Endodermal cell (in vitro differentiated cells): Measurements from ENCODE around the gene SLC46A3. TPM values are rescaled to one million over a fixed set of nuclear protein-coding genes. Genes with fewer than 3 reads are reported as not detected.
A peak's percentile ranks its signal among the peaks of the same experiment; 100 is the strongest.
"Not testable (repeated sequence)": the region's sequence is repeated elsewhere in the genome, so short reads cannot be mapped to it uniquely, and the experiment has no call there.

ENCODE experiments used
- DNase-seq: peaks from one replicate; pipeline ENCODE4 v3.0.0-alpha.2; 2017
- H3K27ac ChIP-seq: 2 replicates; pipeline ENCODE4 v1.5.1; 2013; ENCODE audit warnings: mild to moderate bottlenecking, low read depth, low read length, moderate library complexity
- H3K27me3 ChIP-seq: 2 replicates; pipeline ENCODE4 v1.6.1; 2013; ENCODE audit warnings: mild to moderate bottlenecking, low read length, moderate library complexity; ENCODE audit not compliant: insufficient read depth, control insufficient read depth, poor library complexity, severe bottlenecking
- H3K36me3 ChIP-seq: 2 replicates; pipeline ENCODE4 v1.7.0; 2013; ENCODE audit warnings: mild to moderate bottlenecking, low read length, moderate library complexity; ENCODE audit not compliant: control insufficient read depth, insufficient read depth
- H3K4me1 ChIP-seq: one replicate; pipeline ENCODE4 v1.7.0; 2013; ENCODE audit warnings: low read length; ENCODE audit not compliant: control insufficient read depth, insufficient read depth
- H3K4me3 ChIP-seq: 2 replicates; pipeline ENCODE4 v1.5.1; 2013; ENCODE audit warnings: mild to moderate bottlenecking, low read length, moderate library complexity
- H3K9ac ChIP-seq: 2 replicates; pipeline ENCODE4 v1.6.1; 2013; ENCODE audit warnings: mild to moderate bottlenecking, low read length, moderate library complexity; ENCODE audit not compliant: poor library complexity, severe bottlenecking; ENCODE audit errors: extremely low read depth
- H3K9me3 ChIP-seq: 2 replicates; pipeline ENCODE4 v1.6.1; 2013; ENCODE audit warnings: mild to moderate bottlenecking, low read length, moderate library complexity; ENCODE audit not compliant: control insufficient read depth
- H3K27ac Mint-ChIP-seq: 2 replicates; pipeline ENCODE4 v1.8.0; 2020; ENCODE audit warnings: mixed read lengths
- H3K27me3 Mint-ChIP-seq: 2 replicates; pipeline ENCODE4 v1.8.0; 2021; ENCODE audit warnings: mild to moderate bottlenecking, mixed read lengths; ENCODE audit not compliant: insufficient read depth
- H3K36me3 Mint-ChIP-seq: 2 replicates; pipeline ENCODE4 v1.8.0; 2020; ENCODE audit warnings: low read depth, mixed read lengths
- H3K4me1 Mint-ChIP-seq: 2 replicates; pipeline ENCODE4 v1.8.0; 2020; ENCODE audit warnings: mixed read lengths
- H3K4me3 Mint-ChIP-seq: 2 replicates; pipeline ENCODE4 v1.8.0; 2020; ENCODE audit warnings: mild to moderate bottlenecking, moderate library complexity, mixed read lengths
- H3K9me3 Mint-ChIP-seq: 2 replicates; pipeline ENCODE4 v1.8.0; 2020; ENCODE audit warnings: mild to moderate bottlenecking, mixed read lengths
- WGBS, 2 experiments: methylation state at CpG; one replicate each; pipeline versions ENCODE4 v1.1.5 to v1.1.7; 2013; ENCODE audit warnings: missing lambda C conversion rate in 2 of 2, mixed read lengths in 1 of 2; ENCODE audit not compliant: insufficient coverage in 1 of 2, insufficient read length in 1 of 2; 5-methylcytosine and 5-hydroxymethylcytosine counted together
- total RNA-seq, 2 donors: library from RNA; stranded (reverse); fragmentation: NEBNext Ultra II Directional in 1 of 2; extraction: Animal tissue kit (Norgen Biotek cat#: 25700) in 1 of 2; gene quantifications; 2 replicates in 1 of 2; 3 replicates in 1 of 2; pipeline ENCODE4 v1.2.1, GENCODE V29; 2021
- TF ChIP-seq, protein P1 (sequence below): fragments of 200-600 bp; sonication (generic); conservative IDR thresholded peaks from 2 replicates; pipeline ENCODE4 v1.5.0; 2021; ENCODE audit warnings: antibody characterized with exemption, mild to moderate bottlenecking

SLC46A3 gene
- total RNA-seq, 2 donors from 2014 or later, result 1.8 to 2.9 TPM

DNA sequence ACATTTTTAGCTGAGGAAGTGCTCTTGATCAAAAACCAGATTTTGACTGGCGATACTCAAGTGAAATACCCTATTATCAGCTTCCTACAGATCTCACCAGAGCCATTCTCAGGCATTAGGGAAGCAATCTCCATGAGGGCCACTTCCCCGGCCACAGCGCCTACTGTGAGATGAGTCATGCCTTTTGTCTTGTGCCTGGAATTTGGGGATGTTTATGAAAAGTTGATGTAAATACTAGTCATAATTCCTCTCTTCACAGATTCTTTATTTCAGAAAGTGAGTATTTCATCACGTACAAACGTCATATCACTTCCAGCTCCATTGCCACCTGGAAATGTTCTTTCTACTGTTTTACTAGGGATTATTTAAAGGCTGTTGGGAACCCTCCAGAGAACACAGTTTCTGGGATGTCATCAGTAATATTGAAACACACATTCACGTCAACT, 25.3 kb upstream of the SLC46A3 start:
- Histone ChIP-seq H3K27me3 (no peaks in the 10 kb centered on the region), H3K4me1 (no peaks in the 10 kb centered on the region), H3K27ac (no peak overlapping the region), H3K4me3 (no peak overlapping the region), H3K9ac (no peak overlapping the region), H3K36me3 (no peaks in the 10 kb centered on the region), H3K9me3 (no peaks in the 10 kb centered on the region)
- TF ChIP-seq, protein P1, sequence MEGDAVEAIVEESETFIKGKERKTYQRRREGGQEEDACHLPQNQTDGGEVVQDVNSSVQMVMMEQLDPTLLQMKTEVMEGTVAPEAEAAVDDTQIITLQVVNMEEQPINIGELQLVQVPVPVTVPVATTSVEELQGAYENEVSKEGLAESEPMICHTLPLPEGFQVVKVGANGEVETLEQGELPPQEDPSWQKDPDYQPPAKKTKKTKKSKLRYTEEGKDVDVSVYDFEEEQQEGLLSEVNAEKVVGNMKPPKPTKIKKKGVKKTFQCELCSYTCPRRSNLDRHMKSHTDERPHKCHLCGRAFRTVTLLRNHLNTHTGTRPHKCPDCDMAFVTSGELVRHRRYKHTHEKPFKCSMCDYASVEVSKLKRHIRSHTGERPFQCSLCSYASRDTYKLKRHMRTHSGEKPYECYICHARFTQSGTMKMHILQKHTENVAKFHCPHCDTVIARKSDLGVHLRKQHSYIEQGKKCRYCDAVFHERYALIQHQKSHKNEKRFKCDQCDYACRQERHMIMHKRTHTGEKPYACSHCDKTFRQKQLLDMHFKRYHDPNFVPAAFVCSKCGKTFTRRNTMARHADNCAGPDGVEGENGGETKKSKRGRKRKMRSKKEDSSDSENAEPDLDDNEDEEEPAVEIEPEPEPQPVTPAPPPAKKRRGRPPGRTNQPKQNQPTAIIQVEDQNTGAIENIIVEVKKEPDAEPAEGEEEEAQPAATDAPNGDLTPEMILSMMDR, result no peak
- peaks cover 6% of the 10 kb centered on the region for H3K27me3 Mint-ChIP-seq
- H3K36me3 Mint-ChIP-seq, result no peaks in the 10 kb centered on the region
- peaks cover 2% of the 10 kb centered on the region for H3K9me3 Mint-ChIP-seq
- peak; percentile 85 for DNase-seq
- peak overlapping the region; percentile 69 for H3K27ac Mint-ChIP-seq
- H3K4me1 Mint-ChIP-seq, result peaks cover 25% of the 10 kb centered on the region
- no peak overlapping the region for H3K4me3 Mint-ChIP-seq
- WGBS, 2 experiments, result 35% methylated on average over 3 to 5 of the region's 6 CpGs

DNA sequence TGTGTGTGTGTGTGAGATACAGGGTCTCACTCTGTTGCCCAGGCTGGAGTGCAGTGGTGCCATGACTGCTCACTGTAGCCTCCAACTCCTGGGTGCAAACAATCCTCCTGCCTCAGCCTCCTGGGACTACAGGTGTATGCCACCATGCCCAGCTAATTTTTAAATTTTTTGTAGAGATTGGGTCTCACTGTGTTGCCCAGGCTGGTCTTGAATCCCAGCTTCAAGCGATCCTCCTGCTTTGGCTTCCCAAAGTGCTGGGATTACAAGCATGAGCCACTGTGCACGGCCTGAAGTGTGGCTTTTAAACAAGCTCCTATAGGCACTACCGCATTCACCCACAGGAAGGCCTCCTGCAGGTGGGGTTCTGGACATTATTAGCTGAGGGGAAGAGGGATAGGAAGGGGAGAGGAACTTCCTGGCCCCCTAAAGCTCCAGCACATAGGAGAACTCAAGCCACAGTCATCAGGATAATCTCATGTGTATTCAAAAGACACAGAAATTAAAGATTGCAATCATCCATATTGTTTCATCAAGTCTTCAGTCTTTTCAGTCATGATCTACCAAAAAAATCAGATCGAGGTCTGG, 24.8 kb upstream of the SLC46A3 start:
- Histone ChIP-seq H3K4me1 (no peaks in the 10 kb centered on the region), H3K36me3 (no peaks in the 10 kb centered on the region), H3K27ac (no peak overlapping the region), H3K9me3 (no peaks in the 10 kb centered on the region), H3K27me3 (no peaks in the 10 kb centered on the region), H3K4me3 (no peak overlapping the region), H3K9ac (no peak overlapping the region)
- H3K27me3 Mint-ChIP-seq, result peaks cover 6% of the 10 kb centered on the region
- no peak overlapping the region for H3K4me3 Mint-ChIP-seq
- peak overlapping the region; percentile 69 for H3K27ac Mint-ChIP-seq
- H3K9me3 Mint-ChIP-seq, result no peaks in the 10 kb centered on the region
- 73 to 90% methylated on average over 2 to 4 of the region's 4 CpGs for WGBS, 2 experiments
- TF ChIP-seq, protein P1, result no peak
- peaks cover 25% of the 10 kb centered on the region for H3K4me1 Mint-ChIP-seq
- no peaks in the 10 kb centered on the region for H3K36me3 Mint-ChIP-seq
- peak; percentile 52 for DNase-seq

DNA sequence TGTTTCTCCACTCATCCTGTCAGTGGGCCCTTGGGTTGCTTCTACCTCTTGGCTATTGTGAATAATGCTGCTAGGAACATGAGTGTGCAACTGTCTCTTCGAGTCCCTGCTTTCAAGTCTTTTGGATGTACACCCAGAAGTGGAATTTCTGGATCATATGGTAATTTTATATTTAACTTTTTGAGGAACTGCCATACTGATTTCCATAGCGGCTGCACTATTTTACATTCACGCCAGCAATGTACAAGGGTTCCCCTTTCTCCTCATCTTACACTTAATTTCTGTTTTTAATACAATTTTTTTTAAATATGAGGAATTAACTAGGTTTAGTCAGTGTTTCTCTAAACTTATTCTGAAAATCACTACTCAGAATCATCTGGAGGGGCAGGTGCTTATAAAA, 24.2 kb upstream of the SLC46A3 start:
- Histone ChIP-seq H3K36me3 (no peaks in the 10 kb centered on the region), H3K4me1 (no peaks in the 10 kb centered on the region), H3K4me3 (no peak overlapping the region), H3K27ac (no peak overlapping the region), H3K9me3 (no peaks in the 10 kb centered on the region), H3K9ac (no peak overlapping the region), H3K27me3 (no peaks in the 10 kb centered on the region)
- Mint-ChIP-seq H3K27me3 (peaks cover 6% of the 10 kb centered on the region), H3K27ac (no peak overlapping the region), H3K9me3 (no peaks in the 10 kb centered on the region), H3K36me3 (no peaks in the 10 kb centered on the region), H3K4me1 (peaks cover 25% of the 10 kb centered on the region), H3K4me3 (no peak overlapping the region)
- no peak for DNase-seq
- TF ChIP-seq, protein P1, result no peak
- WGBS, 2 experiments, result 91% methylated on average over 3 of the region's 3 CpGs; no CpG with 5 or more reads in 1 of the 2 experiments

DNA sequence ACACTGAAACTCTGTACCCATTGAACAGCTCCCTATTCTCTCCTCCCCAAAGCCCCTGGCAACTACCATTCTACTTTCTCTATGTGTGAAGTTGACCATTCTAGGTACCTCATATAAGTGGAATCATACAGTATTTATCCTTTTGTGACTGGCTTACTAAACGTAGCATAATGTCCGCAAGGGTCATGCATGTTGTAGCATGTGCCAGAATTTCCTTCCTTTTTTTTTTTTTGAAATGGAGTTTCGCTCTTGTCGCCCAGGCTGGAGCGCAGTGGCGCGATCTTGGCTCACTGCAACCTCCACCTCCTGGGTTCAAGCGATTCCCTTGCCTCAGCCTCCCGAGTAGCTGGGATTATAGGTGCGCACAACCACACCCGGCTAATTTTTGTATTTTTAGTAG, 23.7 kb upstream of the SLC46A3 start:
- not testable (repeated sequence) for H3K36me3 ChIP-seq, H3K36me3 Mint-ChIP-seq, H3K27ac Mint-ChIP-seq, H3K4me3 ChIP-seq, H3K9ac ChIP-seq, H3K4me1 ChIP-seq, H3K27me3 ChIP-seq, H3K27ac ChIP-seq, DNase-seq, H3K9me3 ChIP-seq, H3K4me3 Mint-ChIP-seq, H3K27me3 Mint-ChIP-seq, H3K9me3 Mint-ChIP-seq
- H3K4me1 Mint-ChIP-seq, result peaks cover 25% of the 10 kb centered on the region
- WGBS, 2 experiments, result 86 to 95% methylated on average over 3 to 11 of the region's 11 CpGs
